HepG2 (cell line): ENCODE data around the gene MRPL28. TPM values are rescaled to one million over a fixed set of nuclear protein-coding genes. Genes with fewer than 3 reads are reported as not detected.
A peak's percentile ranks its signal among the peaks of the same experiment; 100 is the strongest.

ENCODE experiments used
- ATRX ChIP-seq: sonication (generic); formaldehyde crosslinking; IDR thresholded peaks from 2 replicates; pipeline ENCODE4 v1.4.0; 2020; ENCODE audit warnings: missing genetic modification reagents, borderline replicate concordance
- CHCHD3 ChIP-seq: sonication (generic); formaldehyde crosslinking; IDR thresholded peaks from 2 replicates; pipeline ENCODE4 v1.8.0; 2022; ENCODE audit warnings: mild to moderate bottlenecking, missing genetic modification reagents, moderate library complexity
- HNRNPK ChIP-seq: fragments of 200-400 bp; formaldehyde crosslinking; IDR thresholded peaks from 2 replicates; pipeline ENCODE4 v1.6.1; 2018; ENCODE audit warnings: low read length, low read depth, moderate library complexity, mild to moderate bottlenecking; ENCODE audit not compliant: poor library complexity, severe bottlenecking
- ISL2 ChIP-seq: sonication (generic); formaldehyde crosslinking; IDR thresholded peaks from 2 replicates; pipeline ENCODE4 v1.5.0; 2020; ENCODE audit warnings: missing genetic modification reagents
- KAT7 ChIP-seq: IDR thresholded peaks from 2 replicates; pipeline ENCODE4 v1.6.1; 2018; ENCODE audit warnings: borderline replicate concordance, missing compliant biosample characterization
- MEIS2 ChIP-seq: sonication (generic); formaldehyde crosslinking; IDR thresholded peaks from 2 replicates; pipeline ENCODE4 v1.9.0; 2021; ENCODE audit warnings: mild to moderate bottlenecking, missing genetic modification reagents
- MTF1 ChIP-seq: sonication (generic); formaldehyde crosslinking; IDR thresholded peaks from 2 replicates; pipeline ENCODE4 v1.5.0; 2020; ENCODE audit warnings: missing genetic modification reagents
- MTF2 ChIP-seq: sonication (generic); formaldehyde crosslinking; IDR thresholded peaks from 2 replicates; pipeline ENCODE4 v1.5.0; 2020; ENCODE audit warnings: missing genetic modification reagents, borderline replicate concordance
- MXI1 ChIP-seq: IDR thresholded peaks from 3 replicates; pipeline ENCODE4 v1.6.1; 2012; ENCODE audit warnings: low read depth, low read length, inconsistent platforms, borderline replicate concordance
- PAX8 ChIP-seq: sonication (generic); formaldehyde crosslinking; IDR thresholded peaks from 2 replicates; pipeline ENCODE4 v1.8.0; 2022; ENCODE audit warnings: mild to moderate bottlenecking, missing genetic modification reagents, borderline replicate concordance
- PBX2 ChIP-seq: IDR thresholded peaks from 2 replicates; pipeline ENCODE4 v1.6.1; 2016; ENCODE audit warnings: control low read depth
- POLR2A ChIP-seq, 2 experiments: IDR thresholded peaks; 2 replicates each; pipeline ENCODE4 v1.6.1; 2011; ENCODE audit warnings: low read depth in 2 of 2, low read length in 2 of 2, mild to moderate bottlenecking in 1 of 2, moderate library complexity in 1 of 2; ENCODE audit not compliant: insufficient read depth in 1 of 2
- POLR2AphosphoS5 ChIP-seq: IDR thresholded peaks from 2 replicates; pipeline ENCODE4 v1.6.1; 2012; ENCODE audit warnings: low read depth, low read length
- RAD21 ChIP-seq: fragments of 450-650 bp; formaldehyde crosslinking; IDR thresholded peaks from 2 replicates; pipeline ENCODE4 v1.5.0; 2020; ENCODE audit warnings: mild to moderate bottlenecking
- SMAD3 ChIP-seq: sonication (generic); formaldehyde crosslinking; IDR thresholded peaks from 2 replicates; pipeline ENCODE4 v1.4.0; 2020; ENCODE audit warnings: missing genetic modification reagents
- SNAPC4 ChIP-seq: sonication (generic); formaldehyde crosslinking; IDR thresholded peaks from 2 replicates; pipeline ENCODE4 v1.4.0; 2020; ENCODE audit warnings: mild to moderate bottlenecking, missing genetic modification reagents
- TEAD3 ChIP-seq: optimal IDR thresholded peaks from 2 replicates; pipeline ENCODE3; 2016; ENCODE audit warnings: borderline replicate concordance
- TP53 ChIP-seq: sonication (generic); formaldehyde crosslinking; conservative IDR thresholded peaks from 2 replicates; pipeline ENCODE4 v1.4.0; 2020; ENCODE audit warnings: missing genetic modification reagents
- YEATS4 ChIP-seq: sonication (generic); formaldehyde crosslinking; IDR thresholded peaks from 2 replicates; pipeline ENCODE4 v1.4.0; 2020; ENCODE audit warnings: missing genetic modification reagents, borderline replicate concordance
- ZMAT5 ChIP-seq: sonication (generic); formaldehyde crosslinking; IDR thresholded peaks from 2 replicates; pipeline ENCODE4 v1.5.0; 2020; ENCODE audit warnings: mild to moderate bottlenecking, low read depth, missing genetic modification reagents, borderline replicate concordance
- ZNF234 ChIP-seq: sonication (generic); formaldehyde crosslinking; conservative IDR thresholded peaks from 2 replicates; pipeline ENCODE4 v1.5.1; 2020; ENCODE audit warnings: mild to moderate bottlenecking, missing genetic modification reagents
- ZNF562 ChIP-seq: sonication (generic); formaldehyde crosslinking; IDR thresholded peaks from 2 replicates; pipeline ENCODE4 v1.8.0; 2022; ENCODE audit warnings: missing genetic modification reagents, borderline replicate concordance
- ZNF775 ChIP-seq: sonication (generic); formaldehyde crosslinking; IDR thresholded peaks from 2 replicates; pipeline ENCODE4 v1.4.0; 2020; ENCODE audit warnings: missing genetic modification reagents, mild to moderate bottlenecking, moderate library complexity, borderline replicate concordance
- ZNF816 ChIP-seq: sonication (generic); formaldehyde crosslinking; IDR thresholded peaks from 2 replicates; pipeline ENCODE4 v1.8.0; 2022; ENCODE audit warnings: missing genetic modification reagents, mild to moderate bottlenecking, borderline replicate concordance
- polyA plus RNA-seq, 8 experiments: library from polyadenylated mRNA; depleted of rRNA in 3 of 8; stranded (reverse) in 7 of 8; unstranded in 1 of 8; fragments of >200 nt; fragmentation: Illumina TruSeq in 4 of 8; extraction: Trizol in 4 of 8; gene quantifications; 2 replicates each; pipeline versions ENCODE4 v1.2.1 to v1.2.3, GENCODE V29; 2011 to 2016; ENCODE audit warnings: low read depth in 4 of 8, missing spikeins in 1 of 8, mixed read lengths in 1 of 8; ENCODE audit not compliant: insufficient read depth in 1 of 8
- total RNA-seq, 5 experiments: library from RNA; depleted of rRNA; stranded (reverse); fragments of >200 nt; fragmentation: Illumina TruSeq; extraction: Trizol; gene quantifications; 2 replicates each; pipeline ENCODE4 v1.2.3, GENCODE V29; 2016; ENCODE audit warnings: low read depth in 1 of 5

Gene MRPL28
- total and polyA plus RNA-seq, 2 of the 13 experiments (the other 11 are each of a cell fraction or from before 2014, with no cell fraction given), result 114 to 135 TPM

GRCh38 chr16:381789-382717, 11.7 kb upstream of the MRPL28 start, which contains the start of gene PGAP6 (continued):
- 0 out of 2 replicates have a peak, but pooled peaks have one; percentile 21 for TF ChIP-seq MEIS2 (CRISPR knock-in tag)
- TF ChIP-seq PAX8, result no peak
- no peak for TF ChIP-seq ZNF816 (CRISPR knock-in tag)
- TF ChIP-seq SNAPC4 (CRISPR knock-in tag), result no peak
- peak; percentile 45 for TF ChIP-seq POLR2AphosphoS5
- no peak for TF ChIP-seq MTF2
- TF ChIP-seq ZNF562 (CRISPR knock-in tag), result no peak
- peak; percentile 40; the same call in 1 of the 2 replicates for TF ChIP-seq YEATS4 (CRISPR knock-in tag)
- no peak for TF ChIP-seq MXI1
- no peak for TF ChIP-seq ZNF234 (CRISPR knock-in tag)
- peak; percentile 59; the same call in 1 of the 2 replicates for TF ChIP-seq KAT7 (CRISPR knock-in tag)
- no peak for TF ChIP-seq TEAD3
- 0 out of 2 replicates have a peak, but pooled peaks have one; percentile 31 for TF ChIP-seq CHCHD3 (CRISPR knock-in tag)
- TF ChIP-seq TP53 (CRISPR knock-in tag), result no peak
- no peak for TF ChIP-seq ZMAT5 (CRISPR knock-in tag)
- no peak for TF ChIP-seq SMAD3 (CRISPR knock-in tag)
- peak; percentile 87 for TF ChIP-seq HNRNPK
- TF ChIP-seq MTF1 (CRISPR knock-in tag), result no peak
- no peak for TF ChIP-seq PBX2 (CRISPR knock-in tag)
- 0 out of 2 replicates have a peak, but pooled peaks have one; percentile 8 for TF ChIP-seq RAD21 (CRISPR knock-in tag)
- 0 out of 2 replicates have a peak, but pooled peaks have one; percentile 28 for TF ChIP-seq ISL2 (CRISPR knock-in tag)
- TF ChIP-seq ATRX (CRISPR knock-in tag), result no peak
- TF ChIP-seq POLR2A (IDR thresholded peaks at IDR 0.05; ENCODE audit: insufficient read depth in 1 of 2, low read depth in 2 of 2, low read length in 2 of 2), result peak in 1 of 2 experiments; percentile 74; a peak in 2 of 4 replicates
- no peak for TF ChIP-seq ZNF775 (CRISPR knock-in tag)
